Stimulated activated CD8-positive, alpha-beta memory T cell treated with anti-CD3 and anti-CD28 coated beads, Interleukin-7, amount 100 ng/mL, for 1 hour (primary cell): ENCODE measurements around the gene PPTC7.
"Not testable (repeated sequence)": the region's sequence is repeated elsewhere in the genome, so short reads cannot be mapped to it uniquely, and the experiment has no call there.

Source experiments
- DNase-seq, 2 donors: peaks; one replicate each; pipeline ENCODE4 v3.0.0-alpha.2; 2020; ENCODE audit warnings: low read depth in 2 of 2

PPTC7 gene

DNA sequence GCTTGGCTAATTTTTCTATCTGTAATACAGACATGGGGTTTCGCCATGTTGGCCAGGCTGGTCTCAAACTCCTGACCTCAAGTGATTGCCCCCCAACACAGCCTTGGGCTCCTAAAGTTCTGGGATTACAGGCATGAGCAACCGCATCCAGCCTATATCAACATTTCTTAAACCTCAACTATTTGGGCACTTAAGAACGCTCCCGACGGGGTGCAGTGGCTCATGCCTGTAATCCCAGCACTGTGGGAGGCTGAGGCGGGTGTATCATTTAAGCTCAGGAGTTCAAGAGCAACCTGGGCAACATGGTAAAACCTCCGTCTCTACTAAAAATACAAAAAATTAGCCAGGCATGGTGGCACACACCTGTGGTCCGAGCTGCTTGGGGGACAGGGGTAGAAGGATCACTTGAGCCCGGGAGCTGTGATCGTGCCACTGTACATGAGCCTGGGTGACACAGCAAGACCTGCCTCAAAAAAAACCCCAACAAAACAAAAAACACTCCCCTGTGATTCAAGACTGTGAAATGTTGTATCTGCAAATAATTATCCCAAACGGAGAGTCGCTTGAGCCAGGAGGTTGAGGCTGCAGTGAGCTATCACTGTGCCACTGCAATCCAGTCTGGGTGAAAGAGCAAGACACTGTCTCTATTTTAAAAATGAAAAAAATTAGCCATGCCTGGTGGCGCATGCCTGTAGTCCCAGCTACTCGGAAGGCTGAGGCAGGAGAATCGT is 21.5 kb downstream of the PPTC7 start:
- no peak for DNase-seq

DNA sequence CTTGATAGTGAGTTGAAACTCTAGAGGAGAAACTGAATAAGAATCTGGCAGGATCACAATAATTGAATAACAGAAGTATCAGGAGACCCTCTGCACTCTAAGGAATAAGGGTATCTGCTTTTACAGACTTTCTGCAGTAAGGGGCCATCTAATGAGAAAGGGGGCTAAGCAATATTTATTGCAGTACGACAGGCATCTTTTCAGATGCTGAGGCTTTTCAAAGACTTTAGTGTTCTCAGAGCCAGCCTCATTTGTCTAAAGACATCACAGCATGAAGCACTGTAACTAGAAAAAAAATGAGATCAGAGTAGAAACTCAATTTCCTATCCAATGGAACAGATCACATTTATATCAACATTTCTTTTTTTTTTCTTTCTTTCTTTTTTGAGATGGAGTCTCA is 22.2 kb downstream of the PPTC7 start:
- DNase-seq: no peak

DNA sequence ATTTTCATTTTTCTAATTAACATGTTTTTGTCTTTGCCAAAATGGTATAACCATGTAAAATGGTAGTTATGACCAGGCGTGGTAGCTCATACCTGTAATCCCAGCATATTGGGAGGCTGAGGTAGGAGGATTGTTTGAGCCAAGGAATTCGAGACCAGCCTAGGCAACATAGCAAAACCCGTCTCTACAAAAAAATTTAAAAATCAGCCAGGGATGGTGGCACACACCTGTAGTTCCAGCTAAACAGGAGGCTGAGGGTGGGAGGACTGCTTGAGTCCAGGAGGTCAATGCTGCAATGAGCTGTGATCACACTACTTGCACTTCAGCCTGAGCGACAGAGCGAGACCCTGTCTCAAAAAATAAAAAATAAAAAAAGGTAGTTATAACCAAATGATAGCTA is 23.1 kb downstream of the PPTC7 start:
- no peak for DNase-seq

DNA sequence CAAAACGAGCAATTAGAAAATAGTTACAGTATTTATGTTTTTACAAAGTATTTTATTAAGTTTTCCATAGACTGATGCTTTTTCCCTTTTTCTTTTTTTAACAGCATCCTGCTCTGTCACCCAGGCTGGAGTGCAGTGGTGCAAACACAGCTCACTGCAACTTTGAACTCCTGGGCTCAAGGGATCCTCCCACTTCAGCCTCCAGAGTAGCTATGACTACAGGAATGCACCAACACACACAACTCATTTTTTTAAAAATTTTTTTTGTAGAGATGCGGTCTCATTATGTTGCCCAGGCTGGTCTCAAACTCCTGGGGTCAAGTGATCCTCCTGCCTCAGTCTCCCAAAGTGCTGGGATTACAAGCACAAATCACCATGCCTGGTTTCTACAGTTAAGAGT is 24.2 kb downstream of the PPTC7 start:
- not testable (repeated sequence) for DNase-seq

DNA sequence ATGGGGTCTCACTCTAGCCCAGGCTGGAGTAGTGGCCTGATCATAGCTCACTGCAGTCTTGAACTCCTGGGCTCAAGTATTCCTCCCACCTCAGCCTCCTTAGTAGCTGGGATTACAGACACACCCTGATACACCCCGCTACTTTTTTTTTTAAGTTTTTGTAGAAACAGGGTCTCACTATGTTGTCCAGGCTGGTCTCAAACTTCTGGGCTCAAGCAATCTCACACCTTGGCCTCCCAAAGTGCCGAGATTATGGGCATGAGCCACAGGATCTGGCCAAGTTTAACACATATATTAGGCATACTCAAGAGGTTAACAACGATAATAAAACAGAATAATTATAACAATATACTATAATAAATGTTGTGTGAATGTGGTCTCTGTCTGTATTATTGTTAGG is 25.8 kb downstream of the PPTC7 start:
- DNase-seq: no peak

DNA sequence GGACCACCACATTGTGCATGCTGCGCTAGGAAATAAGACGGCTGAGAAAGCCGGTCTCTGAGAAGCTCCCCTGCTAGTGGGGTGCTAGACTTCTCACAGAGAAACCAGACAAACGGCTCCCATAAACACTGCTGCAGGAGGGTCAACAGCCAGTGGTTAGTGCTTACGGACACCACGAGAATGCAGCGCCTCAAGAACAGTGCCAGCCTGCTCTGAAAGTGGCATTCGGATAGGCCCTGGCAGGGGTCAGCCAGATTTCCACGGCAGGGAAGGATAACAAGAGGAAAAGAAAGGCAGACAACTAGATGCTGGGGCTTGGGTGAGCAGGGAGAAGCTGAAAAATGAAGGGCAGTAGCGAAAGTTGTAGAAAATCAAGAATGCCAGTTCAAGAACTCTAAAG is 26.4 kb downstream of the PPTC7 start:
- DNase-seq: no peak

DNA sequence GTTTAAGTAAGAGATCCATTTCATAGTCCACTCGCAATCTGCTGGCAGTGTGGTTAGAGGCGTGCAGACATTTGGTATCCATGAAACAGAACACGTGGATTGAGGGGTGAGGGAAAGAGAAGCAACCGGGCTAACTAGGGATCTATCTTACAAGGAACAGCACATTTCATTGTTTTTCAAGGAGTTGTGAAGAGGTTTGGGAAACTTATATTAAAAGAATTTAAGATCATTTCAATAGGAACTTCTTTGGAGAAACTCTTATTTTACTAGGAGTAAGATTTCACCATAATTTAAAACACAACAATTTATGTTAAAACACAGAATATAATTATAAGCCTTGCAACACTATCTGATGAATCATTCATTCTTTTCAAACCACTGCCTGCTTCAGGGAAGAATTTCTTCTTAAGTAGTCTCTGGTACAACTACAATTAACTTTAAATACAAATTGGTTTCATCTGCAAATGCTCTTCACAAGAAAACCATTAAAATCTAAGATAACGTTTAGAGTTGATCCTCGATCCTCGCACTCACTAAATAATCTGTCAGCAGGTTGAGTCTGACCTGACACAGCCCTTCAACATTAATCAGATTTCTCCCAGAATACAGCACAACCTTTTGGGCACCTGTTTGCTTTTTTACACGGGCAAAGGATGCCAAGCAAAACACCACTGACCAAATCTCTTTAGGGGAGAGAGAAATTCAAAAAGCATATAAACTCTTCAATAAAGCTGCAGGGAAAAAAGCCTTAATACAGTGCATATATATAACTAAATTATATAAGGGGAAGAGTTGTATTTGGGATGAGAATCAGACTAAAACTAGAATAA is 27.3 kb downstream of the PPTC7 start:
- no peak for DNase-seq

DNA sequence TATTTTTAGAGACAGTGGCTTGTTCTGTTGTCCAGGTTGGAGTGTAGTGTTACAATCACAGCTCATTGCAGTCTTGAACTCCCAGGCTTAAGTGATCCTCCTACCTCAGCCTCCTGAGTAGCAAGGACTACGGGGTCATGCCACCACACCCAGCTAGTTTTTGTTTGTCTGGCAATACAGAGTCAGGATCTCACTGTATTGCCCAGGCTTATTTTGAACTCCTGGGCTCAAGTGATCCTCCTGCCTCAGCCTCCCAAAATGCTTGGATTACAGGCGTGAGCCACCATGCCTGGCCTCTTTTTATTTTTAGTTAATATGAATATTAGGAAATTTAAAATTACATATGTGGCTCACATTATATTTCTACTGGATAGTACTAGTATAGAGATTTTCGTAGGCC is 28.9 kb downstream of the PPTC7 start:
- DNase-seq: no peak

DNA sequence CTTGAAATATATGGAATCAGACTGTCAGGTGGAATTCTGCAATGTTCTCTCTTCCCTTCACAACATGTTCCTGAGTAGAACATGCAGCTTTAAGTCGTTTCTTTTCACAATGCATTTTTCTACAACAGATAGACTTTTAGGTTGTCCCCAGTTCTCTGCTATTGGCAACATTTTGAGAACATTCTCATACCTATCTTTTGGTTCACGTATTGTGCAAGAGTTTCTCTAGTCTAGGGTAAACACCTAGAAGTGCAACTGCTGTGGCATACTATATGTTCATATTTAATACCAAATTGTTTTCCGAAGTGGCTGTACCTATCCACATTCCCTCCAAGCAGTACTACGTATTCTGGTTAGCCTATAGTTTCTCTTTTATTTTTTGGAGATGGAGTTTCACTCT is 32.1 kb downstream of the PPTC7 start:
- DNase-seq: no peak

DNA sequence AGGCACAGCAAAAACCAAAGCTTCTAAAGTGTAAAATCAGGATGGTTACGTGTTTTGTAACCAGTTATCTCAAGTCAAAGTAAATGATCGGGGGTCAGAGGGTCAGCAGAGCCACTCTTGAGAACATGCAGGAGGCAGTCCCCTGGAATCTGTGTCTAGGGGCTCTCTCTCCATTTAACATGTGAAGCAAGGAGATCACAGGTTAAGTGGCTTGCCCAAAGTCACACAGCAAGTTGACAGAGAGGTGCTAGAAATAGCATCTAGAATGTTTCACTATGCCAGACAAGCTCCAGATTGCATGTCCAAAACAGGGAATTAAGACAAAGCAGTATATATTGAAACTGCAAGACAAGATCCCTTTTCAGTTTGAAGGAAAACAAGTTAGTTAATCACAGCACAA is 33.4 kb downstream of the PPTC7 start:
- DNase-seq: no peak

DNA sequence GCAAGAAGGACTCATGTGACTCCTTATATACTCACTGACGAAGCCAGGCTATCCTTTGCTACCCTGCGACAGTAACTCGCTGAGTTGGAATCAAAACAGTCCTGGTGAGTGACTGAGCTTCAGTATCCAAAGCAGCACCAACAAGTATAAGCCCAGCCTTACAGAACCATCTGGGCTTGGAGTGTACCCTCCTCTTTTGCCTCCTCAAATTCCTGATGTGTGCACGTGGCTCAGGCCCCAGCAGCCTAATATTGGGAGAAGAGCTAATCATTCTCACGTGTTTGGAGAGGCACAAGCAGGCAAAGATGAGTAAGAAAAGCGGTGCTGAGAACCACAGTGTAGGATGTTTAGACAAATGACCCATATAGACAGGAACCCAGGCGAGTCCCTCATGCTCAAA is 34.4 kb downstream of the PPTC7 start:
- DNase-seq: no peak

DNA sequence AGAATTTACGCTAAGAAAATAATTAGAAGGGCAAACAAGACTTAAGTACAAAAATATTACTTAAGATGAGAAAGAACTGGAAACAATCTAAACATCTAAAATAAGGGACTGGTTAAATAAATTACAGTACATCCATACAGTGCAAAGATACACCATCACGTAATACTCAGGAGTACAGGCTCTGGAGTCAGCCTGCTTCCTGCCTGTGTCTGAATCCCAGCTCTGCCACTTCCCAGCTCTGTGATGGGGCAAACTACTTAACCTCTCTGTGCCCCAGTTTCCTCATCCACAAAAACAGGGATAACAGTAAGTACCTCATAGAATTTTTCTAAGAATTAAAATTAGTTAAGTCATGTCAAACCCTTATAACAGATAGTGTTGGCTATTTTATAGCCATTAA is 36.0 kb downstream of the PPTC7 start:
- DNase-seq: no peak

DNA sequence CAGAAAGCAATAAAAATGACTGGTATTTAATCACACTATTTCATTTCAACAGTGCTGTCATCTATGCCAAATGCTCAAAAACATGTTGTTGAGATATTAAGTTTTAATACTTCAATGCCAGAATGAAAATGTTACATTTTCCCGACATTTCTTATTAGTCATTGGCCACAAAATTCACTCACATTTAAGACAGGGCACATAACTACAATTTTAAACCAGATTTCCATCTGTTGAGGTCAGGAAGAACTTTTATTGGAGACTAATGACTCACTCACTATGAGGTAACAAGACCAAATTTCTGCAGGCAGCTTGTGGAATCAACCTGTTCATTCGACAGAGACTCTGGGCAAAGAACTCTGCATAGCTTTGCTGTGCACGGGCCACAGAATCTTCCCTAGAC is 36.8 kb downstream of the PPTC7 start:
- no peak for DNase-seq

DNA sequence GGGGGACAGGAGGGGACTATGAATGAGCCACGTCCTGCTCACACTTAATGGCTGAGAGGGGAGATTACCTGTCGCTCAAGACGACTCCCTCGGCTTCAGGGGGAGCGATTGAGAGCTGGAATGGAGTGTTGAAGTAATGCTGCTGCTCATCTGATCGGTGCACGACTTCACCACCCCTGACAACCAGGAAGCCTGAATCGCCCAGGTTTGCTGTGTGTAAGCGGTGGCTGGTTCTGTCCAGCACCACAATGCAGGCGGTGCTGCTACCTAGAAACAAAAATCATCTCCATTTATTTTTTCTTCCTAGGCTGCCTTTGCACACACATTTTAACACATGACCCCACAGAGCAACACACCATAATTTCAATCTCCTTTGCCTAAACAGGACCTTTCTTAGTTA is 37.3 kb downstream of the PPTC7 start:
- DNase-seq: no peak

DNA sequence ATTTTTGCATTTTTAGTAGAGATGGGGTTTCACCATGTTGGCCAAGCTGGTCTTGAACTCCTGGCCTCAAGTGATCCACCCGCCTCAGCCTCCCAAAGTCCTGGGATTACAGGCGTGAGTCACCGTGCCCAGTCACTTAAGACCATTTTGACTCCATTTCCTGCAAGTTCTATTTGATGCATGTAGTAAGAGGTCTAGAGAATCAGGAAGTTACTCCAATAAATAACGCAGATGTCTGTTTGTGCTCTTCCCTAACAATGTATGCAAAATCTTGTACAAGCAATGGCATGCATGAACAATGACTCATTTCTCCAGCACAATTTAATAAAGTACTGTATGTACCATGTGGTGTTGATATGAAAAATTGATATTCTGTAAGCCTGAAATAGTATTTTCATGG is 37.9 kb downstream of the PPTC7 start:
- DNase-seq: not testable (repeated sequence)

DNA sequence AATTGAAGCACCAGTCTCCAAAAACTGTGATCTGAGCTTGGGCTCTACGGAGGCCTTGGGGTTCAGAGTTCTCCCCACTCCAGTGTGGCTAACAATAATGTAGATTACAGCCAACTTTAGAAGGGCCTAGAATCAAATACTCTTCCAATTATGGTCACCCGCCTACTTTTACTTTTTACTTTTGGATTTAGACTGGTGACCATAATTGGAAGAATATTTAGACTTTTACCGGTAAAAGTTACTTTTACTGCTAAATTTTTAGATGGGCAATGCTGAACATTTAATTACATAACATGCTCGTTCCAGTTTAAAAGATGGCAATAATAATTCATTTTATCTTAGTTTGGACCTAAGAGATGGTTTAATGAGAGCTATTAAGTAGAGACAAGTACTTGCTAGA is 39.2 kb downstream of the PPTC7 start:
- DNase-seq: no peak

DNA sequence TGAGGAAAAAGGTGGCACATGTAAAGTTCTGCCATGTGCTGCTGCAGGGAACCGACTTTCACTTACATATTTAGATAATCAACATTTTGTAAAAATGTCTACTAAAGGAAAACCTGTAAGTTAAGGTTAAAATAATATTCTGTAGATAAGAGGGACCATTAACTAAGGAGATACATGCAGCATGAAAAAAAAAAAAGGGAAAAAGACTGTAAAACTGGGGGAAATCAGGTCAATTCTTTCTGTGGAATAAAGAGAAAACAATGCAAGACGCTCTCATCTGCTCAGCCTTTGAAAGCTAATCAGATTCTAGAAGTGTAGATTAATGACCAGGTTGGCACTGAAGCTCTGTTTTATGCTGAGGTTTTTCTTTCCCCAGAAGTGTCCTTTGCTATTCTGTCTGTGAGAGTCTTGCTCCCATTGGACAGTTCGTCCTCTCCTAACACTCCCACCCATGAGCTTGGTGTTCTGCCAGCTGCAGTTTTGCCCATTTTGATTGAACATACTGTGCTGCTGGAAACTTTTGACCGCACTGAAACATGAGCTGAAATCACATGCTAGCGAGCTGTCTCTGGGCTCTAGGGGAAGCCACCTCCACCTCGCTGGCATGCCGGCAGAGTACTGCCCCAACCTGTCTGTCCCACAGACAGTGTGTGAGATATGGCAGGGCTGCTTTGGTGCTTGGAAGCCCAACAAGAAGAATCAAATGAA is 39.7 kb downstream of the PPTC7 start:
- no peak for DNase-seq

DNA sequence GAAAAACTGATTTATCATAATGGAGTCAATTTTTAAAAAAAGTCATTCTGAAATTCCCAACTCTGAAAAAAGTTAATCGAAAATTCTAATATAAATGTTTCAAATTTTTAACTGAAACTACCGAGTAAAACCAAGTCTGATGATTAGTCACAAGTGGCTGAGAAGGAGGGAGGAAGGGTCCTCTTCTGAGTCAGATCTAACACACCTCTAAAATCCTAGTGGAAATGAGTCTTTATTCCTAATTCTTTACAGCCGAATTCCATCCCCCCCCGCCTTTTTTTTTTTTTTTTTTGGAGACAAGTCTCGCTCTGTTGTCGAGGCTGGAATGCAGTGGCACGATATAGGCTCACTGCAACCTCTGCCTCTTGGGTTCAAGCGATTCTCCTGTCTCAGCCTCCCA is 43.1 kb downstream of the PPTC7 start:
- DNase-seq: no peak

DNA sequence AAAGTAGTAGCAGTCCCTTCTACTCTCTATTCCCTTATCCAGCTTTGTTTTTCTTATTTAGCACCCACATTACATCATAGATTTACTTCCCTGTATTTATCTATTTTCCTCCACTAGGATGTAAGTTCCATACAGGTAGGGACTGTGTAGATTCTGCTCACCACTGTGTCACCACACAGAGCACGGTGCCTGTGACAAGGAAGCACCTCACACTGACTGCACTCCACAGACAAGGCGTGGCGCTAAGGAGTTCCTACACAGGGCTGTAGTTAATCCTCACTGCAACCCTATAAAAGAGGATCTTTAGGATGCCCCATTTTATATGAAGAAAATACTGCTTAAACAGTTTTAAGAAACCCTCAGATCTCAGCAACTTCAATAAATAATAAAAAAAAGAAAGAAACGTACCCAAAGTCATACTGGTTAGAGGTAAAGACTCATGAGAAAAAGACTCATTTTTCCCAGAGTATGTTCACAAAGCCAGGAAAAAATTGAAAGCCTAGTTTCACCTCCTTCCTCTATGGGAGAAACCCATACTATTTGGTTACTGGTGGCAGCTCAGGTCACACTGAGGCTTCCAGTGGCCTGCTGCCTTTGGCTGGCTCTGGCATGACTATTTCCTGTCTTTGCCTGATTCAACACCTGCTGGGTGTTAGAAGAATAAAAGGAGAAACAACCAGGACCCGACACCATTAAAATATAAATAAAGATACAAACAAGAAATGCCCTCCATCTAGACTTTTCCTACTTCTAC is 44.1 kb downstream of the PPTC7 start:
- no peak for DNase-seq

DNA sequence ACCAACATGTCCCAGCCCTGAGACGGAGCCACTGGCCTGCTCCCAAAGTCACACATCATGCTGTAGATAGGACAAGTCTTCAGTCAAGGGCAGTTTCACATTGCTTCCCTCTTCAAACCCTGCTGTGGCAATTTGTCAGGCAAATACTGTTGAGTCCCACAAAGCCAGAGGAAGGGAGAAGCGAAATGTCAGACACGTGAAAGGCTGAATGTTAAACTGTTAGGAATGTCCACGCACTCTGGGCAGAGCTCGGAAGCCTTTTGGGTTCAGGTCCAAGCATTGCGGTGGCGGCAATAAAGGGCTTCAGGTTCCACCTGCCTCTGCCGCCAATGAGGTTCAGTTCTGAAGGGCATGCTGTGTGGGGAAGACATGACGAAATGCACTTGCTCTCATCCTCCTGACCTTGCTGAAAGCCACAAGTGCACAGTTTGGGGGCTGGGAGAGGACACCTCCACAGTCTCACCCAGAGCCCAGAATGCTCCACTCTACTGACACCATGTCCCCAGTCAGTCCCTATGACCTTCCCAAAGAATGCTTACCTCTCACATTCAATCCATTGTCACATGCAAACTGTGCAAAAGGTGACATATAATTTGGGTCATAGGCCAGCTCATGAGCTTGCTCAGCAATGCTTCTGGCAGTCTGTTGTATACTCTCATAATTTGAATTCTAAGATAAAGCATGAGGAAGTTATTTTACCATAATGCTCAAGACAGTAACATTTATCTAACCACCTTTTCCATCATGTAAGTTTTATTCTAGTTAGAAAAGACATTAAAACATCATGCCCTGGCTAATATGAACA is 45.3 kb downstream of the PPTC7 start:
- DNase-seq: no peak
